B cell (primary cell): ENCODE results near the gene CDADC1. TPM values are rescaled to one million over a fixed set of nuclear protein-coding genes. Genes with fewer than 3 reads are reported as not detected.

Source experiments
- ATAC-seq: fragments of 200-7000 bp; cut with Tn5 transposase; one replicate; pipeline ENCODE4 v1.10.0; 2021; ENCODE audit warnings: low read depth, mild to moderate bottlenecking, moderate number of reproducible peaks, moderate library complexity
- CTCF ChIA-PET: fragments of 350-600 bp; sonication (Branson Sonifier 250); formaldehyde crosslinking; loops from one replicate; lab custom pipeline; 2021; ENCODE audit warnings: antibody characterized with exemption, inconsistent platforms; lab: Charles Lee
- POLR2A ChIA-PET: fragments of 350-600 bp; sonication (Branson Sonifier 250); formaldehyde crosslinking; loops from one replicate; lab custom pipeline; 2021; ENCODE audit warnings: antibody characterized with exemption; lab: Charles Lee
- DNase-seq: peaks from one replicate; pipeline ENCODE4 v3.0.0; 2013
- H2AFZ ChIP-seq: 2 replicates; pipeline ENCODE4 v1.6.1; 2012; ENCODE audit warnings: mild to moderate bottlenecking, low read depth, low read length; ENCODE audit not compliant: insufficient read depth, poor library complexity, severe bottlenecking
- H3K27ac ChIP-seq, 2 donors: 1 replicate in 1 of 2; 2 replicates in 1 of 2; pipeline ENCODE4 v1.5.1; 2012 to 2013; ENCODE audit warnings: low read length in 2 of 2, mild to moderate bottlenecking in 2 of 2, moderate library complexity in 1 of 2
- H3K27me3 ChIP-seq, 4 experiments: fragments of 200-600 bp in 1 of 4; sonication (generic) in 1 of 4; replicated peaks in 1 of 4; 1 replicate in 2 of 4; 2 replicates in 2 of 4; pipeline versions ENCODE4 v1.6.1 to v1.7.0; 2013 to 2016; ENCODE audit warnings: low read length in 3 of 4, mild to moderate bottlenecking in 2 of 4, mixed read lengths in 1 of 4, moderate library complexity in 1 of 4; ENCODE audit not compliant: insufficient read depth in 4 of 4, control insufficient read depth in 3 of 4; ENCODE audit errors: control extremely low read depth in 1 of 4
- H3K36me3 ChIP-seq, 2 experiments: replicated peaks in 1 of 2; 1 replicate in 1 of 2; 2 replicates in 1 of 2; pipeline versions ENCODE4 v1.6.1 to v1.7.1; 2013; ENCODE audit warnings: low read length in 1 of 2; ENCODE audit not compliant: insufficient read depth in 2 of 2, control insufficient read depth in 1 of 2; ENCODE audit errors: control extremely low read depth in 1 of 2, extremely low read depth in 1 of 2
- H3K4me1 ChIP-seq, 2 donors: fragments of 200-600 bp in 1 of 2; sonication (generic) in 1 of 2; 1 replicate in 1 of 2; 2 replicates in 1 of 2; pipeline versions ENCODE4 v1.5.1 to v1.6.1; 2013 to 2017; ENCODE audit warnings: low read length in 2 of 2; ENCODE audit not compliant: control insufficient read depth in 2 of 2, insufficient read depth in 2 of 2
- H3K4me2 ChIP-seq: replicated peaks from 2 replicates; pipeline ENCODE3; 2012; ENCODE audit warnings: mild to moderate bottlenecking, low read depth, low read length; ENCODE audit not compliant: poor library complexity, severe bottlenecking
- H3K4me3 ChIP-seq, 5 experiments: fragments of 200-600 bp in 1 of 5; sonication (generic) in 1 of 5; 1 replicate in 3 of 5; 2 replicates in 2 of 5; pipeline versions ENCODE4 v1.5.1 to v1.7.0; 2011 to 2016; ENCODE audit warnings: low read length in 4 of 5, mild to moderate bottlenecking in 4 of 5, low read depth in 2 of 5, control low read depth in 1 of 5, moderate library complexity in 1 of 5; ENCODE audit not compliant: insufficient read depth in 1 of 5; ENCODE audit errors: control extremely low read depth in 1 of 5, extremely low read depth in 1 of 5
- H3K79me2 ChIP-seq: fragments of 200-600 bp; sonication (generic); one replicate; pipeline ENCODE4 v1.6.0; 2016; ENCODE audit warnings: low read length; ENCODE audit not compliant: control insufficient read depth, insufficient read depth
- H3K9ac ChIP-seq: fragments of 200-600 bp; sonication (generic); 2 replicates; pipeline ENCODE4 v1.6.1; 2017; ENCODE audit warnings: mild to moderate bottlenecking, low read length, moderate library complexity
- H3K9me3 ChIP-seq, 3 donors: one replicate each; pipeline versions ENCODE4 v1.6.1 to v1.7.1; 2013; ENCODE audit warnings: low read length in 2 of 3; ENCODE audit not compliant: control insufficient read depth in 2 of 3, insufficient read depth in 1 of 3; ENCODE audit errors: control extremely low read depth in 1 of 3
- H4K20me1 ChIP-seq: 2 replicates; pipeline ENCODE4 v1.6.0; 2012; ENCODE audit warnings: mild to moderate bottlenecking, low read length; ENCODE audit not compliant: insufficient read depth, control insufficient read depth, poor library complexity, severe bottlenecking
- H3K27ac Mint-ChIP-seq: one replicate; pipeline ENCODE4 v1.8.0; 2021; ENCODE audit warnings: mixed read lengths
- H3K27me3 Mint-ChIP-seq: one replicate; pipeline ENCODE4 v1.8.0; 2021; ENCODE audit warnings: mixed read lengths
- H3K4me1 Mint-ChIP-seq: one replicate; pipeline ENCODE4 v1.8.0; 2021; ENCODE audit warnings: mixed read lengths
- H3K4me3 Mint-ChIP-seq: one replicate; pipeline ENCODE4 v1.8.0; 2021; ENCODE audit warnings: mixed read lengths
- H3K9me3 Mint-ChIP-seq: one replicate; pipeline ENCODE4 v1.8.0; 2022; ENCODE audit warnings: mixed read lengths; ENCODE audit not compliant: insufficient read depth
- EZH2 ChIP-seq: IDR thresholded peaks from 2 replicates; pipeline ENCODE4 v1.6.1; 2012; ENCODE audit warnings: borderline replicate concordance, low read depth, mild to moderate bottlenecking, moderate library complexity, low read length; ENCODE audit not compliant: insufficient read depth, poor library complexity, severe bottlenecking
- WGBS: methylation state at CpG from one replicate; pipeline ENCODE4 v1.1.5; 2013; ENCODE audit warnings: missing lambda C conversion rate; ENCODE audit not compliant: insufficient coverage; 5-methylcytosine and 5-hydroxymethylcytosine counted together
- intact Hi-C: fragments of 100-400 bp; cut with micrococcal nuclease; formaldehyde crosslinking; loops from one replicate; pipeline ENCODE4 v1.10.0; 2022
- polyA plus RNA-seq: library from polyadenylated mRNA; depleted of rRNA; stranded (reverse); fragments of >200 nt; gene quantifications from 2 replicates; pipeline ENCODE4 v1.2.3, GENCODE V29; 2012
- total RNA-seq, 2 donors: library from RNA; stranded (reverse); fragments of 120-200 nt in 1 of 2; gene quantifications; 1 replicate in 1 of 2; 2 replicates in 1 of 2; pipeline versions ENCODE4 v1.2.3 to v1.2.4, GENCODE V29; 2013 to 2022
- TF ChIP-seq, protein P1 (sequence below): fragments of 200-600 bp; IDR thresholded peaks from one replicate; pipeline ENCODE4 v1.8.0; 2022; ENCODE audit warnings: antibody characterized with exemption, mild to moderate bottlenecking

CDADC1 gene
- total and polyA plus RNA-seq, 2 donors (not counting 1 experiment from before 2014, with no cell fraction given) = 3.0 to 14.5 TPM

DNA sequence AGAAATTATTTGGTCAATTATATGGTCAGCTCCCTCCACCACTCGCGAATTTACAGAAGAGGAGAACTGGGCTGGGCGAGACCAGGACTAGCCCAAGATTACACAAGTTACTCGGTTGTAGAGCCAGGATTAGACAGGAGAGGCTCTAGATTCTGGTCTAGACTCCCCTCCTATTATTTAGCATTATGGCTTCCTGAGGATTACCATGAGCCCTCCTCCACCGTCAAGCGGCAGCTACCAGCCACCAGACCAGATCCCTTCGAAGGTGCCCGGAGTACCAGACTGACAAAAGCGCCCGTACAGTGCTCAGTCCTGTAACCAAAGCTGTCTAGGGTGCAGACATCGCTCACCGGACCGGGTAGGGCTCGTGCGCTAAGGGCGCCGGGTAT is 28.1 kb upstream of the CDADC1 start:
- Histone ChIP-seq H3K79me2 (no peaks in the 10 kb centered on the region), H3K27me3 (peaks cover 0 to 44% (median 30%) of the 10 kb centered on the region in 4 experiments), H3K36me3 (no peaks in the 10 kb centered on the region), H3K9me3 (peaks cover 0 to 35% (median 0%) of the 10 kb centered on the region in 3 donors), H3K9ac (peak overlapping the region; percentile 50), H4K20me1 (no peaks in the 10 kb centered on the region), H3K27ac (no peak overlapping the region), H3K4me1 (peaks cover 25 to 31% of the 10 kb centered on the region in 2 donors), H2AFZ (peak overlapping the region; percentile 78), H3K4me2 (peak overlapping the region; percentile 76), H3K4me3 (peak overlapping the region in 4 of 5 experiments; percentile 34 to 62 (median 40))
- ATAC-seq = no peak
- no peak for TF ChIP-seq EZH2
- TF ChIP-seq, protein P1, sequence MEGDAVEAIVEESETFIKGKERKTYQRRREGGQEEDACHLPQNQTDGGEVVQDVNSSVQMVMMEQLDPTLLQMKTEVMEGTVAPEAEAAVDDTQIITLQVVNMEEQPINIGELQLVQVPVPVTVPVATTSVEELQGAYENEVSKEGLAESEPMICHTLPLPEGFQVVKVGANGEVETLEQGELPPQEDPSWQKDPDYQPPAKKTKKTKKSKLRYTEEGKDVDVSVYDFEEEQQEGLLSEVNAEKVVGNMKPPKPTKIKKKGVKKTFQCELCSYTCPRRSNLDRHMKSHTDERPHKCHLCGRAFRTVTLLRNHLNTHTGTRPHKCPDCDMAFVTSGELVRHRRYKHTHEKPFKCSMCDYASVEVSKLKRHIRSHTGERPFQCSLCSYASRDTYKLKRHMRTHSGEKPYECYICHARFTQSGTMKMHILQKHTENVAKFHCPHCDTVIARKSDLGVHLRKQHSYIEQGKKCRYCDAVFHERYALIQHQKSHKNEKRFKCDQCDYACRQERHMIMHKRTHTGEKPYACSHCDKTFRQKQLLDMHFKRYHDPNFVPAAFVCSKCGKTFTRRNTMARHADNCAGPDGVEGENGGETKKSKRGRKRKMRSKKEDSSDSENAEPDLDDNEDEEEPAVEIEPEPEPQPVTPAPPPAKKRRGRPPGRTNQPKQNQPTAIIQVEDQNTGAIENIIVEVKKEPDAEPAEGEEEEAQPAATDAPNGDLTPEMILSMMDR = no peak
- no peak overlapping the region for H3K27ac Mint-ChIP-seq
- no peak for DNase-seq
- H3K4me1 Mint-ChIP-seq = peaks cover 30% of the 10 kb centered on the region
- H3K9me3 Mint-ChIP-seq = no peaks in the 10 kb centered on the region
- intact Hi-C loops = no loop called here
- 11% methylated on average over 13 of the region's 17 CpGs for WGBS
- CTCF ChIA-PET = interaction anchor here (1.1 kb wide), 1 partner anchor 17 kb away, joined by 4 read pairs; no protein-coding TSS in a partner anchor
- H3K27me3 Mint-ChIP-seq = peaks cover 58% of the 10 kb centered on the region
- peak overlapping the region; percentile 78 for H3K4me3 Mint-ChIP-seq
- POLR2A ChIA-PET = no interaction called here

- POLR2A ChIA-PET = no interaction called here
- H3K27me3 ChIP-seq = peaks cover 0 to 44% (median 30%) of the 10 kb centered on the region in 4 experiments
- peak within 1 kb of the TSS; percentile 76 for H3K4me2 ChIP-seq
Measured at GRCh38 chr13:49220036-49220855, 27.5 kb upstream of the CDADC1 start, which contains the start of gene MLNR. Gene MLNR (plus strand): TSS chr13:49220338. CDS start chr13:49220338, 0 bp downstream.

More at GRCh38 chr13:49220036-49220855, 27.5 kb upstream of the CDADC1 start, which contains the start of gene MLNR:
- H3K9me3 Mint-ChIP-seq = no peaks in the 10 kb centered on the region
- no peaks in the 10 kb centered on the region for H3K36me3 ChIP-seq
- peak; percentile 79 for ATAC-seq
- H3K4me1 ChIP-seq = peaks cover 18 to 25% of the 10 kb centered on the region in 2 donors
- H3K27ac ChIP-seq = no peak within 1 kb of the TSS
- intact Hi-C loops = no loop called here
- peaks cover 24% of the 10 kb centered on the region for H3K4me1 Mint-ChIP-seq
- TF ChIP-seq EZH2 = peak; percentile 84
- TF ChIP-seq, protein P1 = peak; percentile 41
- peaks cover 61% of the 10 kb centered on the region for H3K27me3 Mint-ChIP-seq
- H3K4me3 ChIP-seq = peak within 1 kb of the TSS in 4 of 5 experiments; percentile 34 to 62 (median 40)
- CTCF ChIA-PET = interaction anchor here (1.1 kb wide), 1 partner anchor 16 kb away, joined by 4 read pairs; no protein-coding TSS in a partner anchor
- H3K9ac ChIP-seq = peak within 1 kb of the TSS; percentile 50
- H3K27ac Mint-ChIP-seq = no peak within 1 kb of the TSS
- peak within 1 kb of the TSS; percentile 78 for H3K4me3 Mint-ChIP-seq
- peak within 1 kb of the TSS; percentile 78 for H2AFZ ChIP-seq
- 6% methylated on average over 111 of the region's 111 CpGs for WGBS
- no peaks in the 10 kb centered on the region for H4K20me1 ChIP-seq
- DNase-seq = peak; percentile 65
- H3K79me2 ChIP-seq = no peaks in the 10 kb centered on the region
- peaks cover 0 to 29% (median 0%) of the 10 kb centered on the region in 3 donors for H3K9me3 ChIP-seq
